BLaER1 treated with 17β-estradiol and CSF1 and Interleukin-3, amounts not matched to agents 10 nM and 100 nM (cell line): Measurements from ENCODE around the gene URB1.

ENCODE experiments used
- H3K27ac ChIP-seq, 11 experiments: shearing (Covaris generic); formaldehyde crosslinking; 2 replicates each; pipeline ENCODE4 v1.8.1; 2022
- H3K27me3 ChIP-seq, 11 experiments: shearing (Covaris generic); formaldehyde crosslinking; 2 replicates each; pipeline ENCODE4 v1.8.1; 2022
- H3K36me3 ChIP-seq, 11 experiments: shearing (Covaris generic); formaldehyde crosslinking; 2 replicates each; pipeline ENCODE4 v1.8.1; 2022
- H3K4me1 ChIP-seq, 10 experiments: shearing (Covaris generic); formaldehyde crosslinking; 2 replicates each; pipeline ENCODE4 v1.8.1; 2022
- H3K4me2 ChIP-seq, 11 experiments: shearing (Covaris generic); formaldehyde crosslinking; 2 replicates each; pipeline ENCODE4 v1.8.1; 2022
- H3K4me3 ChIP-seq, 10 experiments: shearing (Covaris generic); formaldehyde crosslinking; 2 replicates each; pipeline ENCODE4 v1.8.1; 2022
- H3K9ac ChIP-seq, 11 experiments: shearing (Covaris generic); formaldehyde crosslinking; 2 replicates each; pipeline ENCODE4 v1.8.1; 2022
- H3K9me3 ChIP-seq, 11 experiments: shearing (Covaris generic); formaldehyde crosslinking; replicated peaks in 1 of 11; 2 replicates each; pipeline ENCODE4 v1.8.1; 2022
- H4K20me1 ChIP-seq, 11 experiments: shearing (Covaris generic); formaldehyde crosslinking; 2 replicates each; pipeline ENCODE4 v1.8.1; 2022
- Cebpa-rat ChIP-seq, 11 experiments: shearing (Covaris generic); IDR thresholded peaks; 2 replicates each; pipeline ENCODE4 v1.8.1; 2022

Gene URB1

DNA sequence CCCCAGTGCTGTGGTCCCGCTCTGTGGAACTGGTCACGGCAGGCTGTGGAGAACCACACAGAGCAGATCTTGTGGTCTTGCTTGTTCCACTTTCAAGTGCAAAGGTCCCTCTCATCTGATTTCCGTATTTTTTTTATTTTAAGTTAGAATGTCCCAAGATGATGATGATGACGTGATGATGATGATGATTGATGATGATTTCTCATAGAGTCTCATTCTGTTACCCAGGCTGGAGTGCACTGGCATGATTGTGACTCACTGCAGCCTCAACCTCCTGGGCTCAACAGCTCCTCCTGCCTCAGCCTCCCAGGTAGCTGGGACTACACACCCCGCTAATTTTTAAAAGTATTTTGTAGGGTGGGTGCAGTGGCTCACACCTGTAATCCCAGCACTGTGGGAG lies 31.9 kb upstream of the URB1 start:
- peaks cover 0 to 15% (median 8%) of the 10 kb centered on the region in 11 experiments; a peak in 9 of 22 replicates for H3K9me3 ChIP-seq
- H3K4me1 ChIP-seq, result no peaks in the 10 kb centered on the region
- TF ChIP-seq Cebpa-rat (IDR thresholded peaks at IDR 0.05), result no peak
- H3K27me3 ChIP-seq, result no peaks in the 10 kb centered on the region
- no peak overlapping the region for H3K9ac ChIP-seq
- no peak overlapping the region for H3K27ac ChIP-seq
- no peak overlapping the region for H3K4me2 ChIP-seq
- no peak overlapping the region for H3K4me3 ChIP-seq
- no peaks in the 10 kb centered on the region for H4K20me1 ChIP-seq
- H3K36me3 ChIP-seq, result no peaks in the 10 kb centered on the region

DNA sequence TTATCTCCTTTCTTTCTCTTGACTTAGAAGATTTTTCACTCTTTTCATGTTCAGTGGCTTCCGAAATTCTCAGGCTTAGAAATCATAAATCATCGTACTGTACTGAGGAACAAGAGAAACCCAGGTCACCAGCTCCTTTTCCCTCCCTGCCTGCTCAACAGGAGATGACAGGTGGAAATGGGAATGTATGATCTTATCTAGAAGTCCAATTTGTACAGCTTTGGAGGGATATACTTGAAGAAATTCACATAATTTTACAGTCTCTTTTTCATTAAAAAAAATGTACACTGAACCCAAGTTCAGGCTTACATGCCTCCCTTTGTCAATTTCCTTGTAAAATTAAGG lies 31.4 kb upstream of the URB1 start:
- Histone ChIP-seq H3K4me3 (no peak overlapping the region), H4K20me1 (no peaks in the 10 kb centered on the region), H3K9me3 (peaks cover 0 to 15% (median 8%) of the 10 kb centered on the region in 11 experiments; a peak in 9 of 22 replicates), H3K4me1 (no peaks in the 10 kb centered on the region), H3K9ac (no peak overlapping the region), H3K4me2 (no peak overlapping the region), H3K27ac (no peak overlapping the region), H3K27me3 (no peaks in the 10 kb centered on the region), H3K36me3 (no peaks in the 10 kb centered on the region)
- no peak for TF ChIP-seq Cebpa-rat (IDR thresholded peaks at IDR 0.05)

DNA sequence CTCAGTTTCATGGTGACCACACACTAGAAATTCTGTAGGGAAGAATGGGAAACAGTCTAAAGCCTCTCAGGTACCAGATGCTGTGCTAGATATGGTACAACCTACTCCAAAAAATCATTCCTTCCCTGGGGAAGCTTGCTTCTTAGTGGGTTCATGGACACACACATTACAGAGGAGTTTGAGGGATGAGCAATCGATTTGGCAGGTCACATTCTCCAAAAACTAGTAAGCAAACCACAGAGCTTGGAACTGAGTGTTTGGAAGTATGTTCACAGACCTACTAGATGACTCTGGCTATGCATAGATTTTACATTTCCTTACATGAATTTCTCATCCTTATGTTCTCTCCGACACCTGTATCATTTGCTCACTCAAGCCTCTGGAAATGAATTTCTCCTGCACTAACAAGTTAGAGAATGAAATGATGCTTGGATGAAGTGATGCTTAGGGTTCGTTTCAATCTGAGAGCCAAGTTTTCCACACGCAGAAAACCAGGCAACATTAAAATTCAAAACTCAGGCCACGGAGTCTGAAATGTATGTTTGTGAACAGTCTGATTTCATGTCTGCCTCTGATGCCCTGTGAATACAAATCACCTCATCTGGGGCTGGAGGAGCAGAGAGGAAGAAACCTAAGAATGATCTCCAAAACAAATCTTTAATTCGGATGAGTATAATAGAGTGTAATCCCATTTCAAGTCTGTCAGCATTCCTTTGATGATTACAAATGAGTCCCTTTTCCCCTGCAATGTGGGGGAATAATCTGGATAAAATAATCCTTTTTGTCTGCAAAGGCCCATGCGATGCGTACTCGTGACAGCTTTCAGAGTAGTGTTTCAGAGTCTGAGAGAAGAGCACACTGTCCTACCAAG lies 30.7 kb upstream of the URB1 start:
- peaks cover 0 to 15% (median 8%) of the 10 kb centered on the region in 11 experiments; a peak in 9 of 22 replicates for H3K9me3 ChIP-seq
- no peaks in the 10 kb centered on the region for H3K27me3 ChIP-seq
- no peaks in the 10 kb centered on the region for H3K4me1 ChIP-seq
- H4K20me1 ChIP-seq, result no peaks in the 10 kb centered on the region
- no peak for TF ChIP-seq Cebpa-rat (IDR thresholded peaks at IDR 0.05)
- no peak overlapping the region for H3K9ac ChIP-seq
- H3K36me3 ChIP-seq, result no peaks in the 10 kb centered on the region
- no peak overlapping the region for H3K4me3 ChIP-seq
- no peak overlapping the region for H3K4me2 ChIP-seq
- no peak overlapping the region for H3K27ac ChIP-seq

DNA sequence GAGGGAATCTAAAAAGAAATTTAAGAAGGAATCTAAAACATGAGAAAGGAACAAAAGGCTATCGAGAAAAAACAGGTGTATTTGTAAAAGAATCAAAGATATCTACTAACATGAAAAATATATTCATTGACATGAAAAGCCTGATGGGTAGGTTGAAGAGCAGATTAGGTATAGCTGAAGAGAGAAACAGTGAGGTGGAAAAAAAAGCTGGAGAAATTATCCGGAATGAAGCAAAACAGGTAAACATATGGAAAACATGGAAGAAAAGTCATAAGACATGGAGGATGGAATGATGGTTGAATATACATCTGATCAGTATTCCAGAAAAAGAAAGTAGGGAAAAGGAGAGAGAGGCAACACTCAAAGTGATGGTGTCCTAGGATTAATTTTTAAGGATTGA lies 29.3 kb upstream of the URB1 start:
- Histone ChIP-seq H3K27ac (no peak overlapping the region), H3K4me1 (no peaks in the 10 kb centered on the region), H3K9me3 (peaks cover 0 to 15% (median 8%) of the 10 kb centered on the region in 11 experiments; a peak in 9 of 22 replicates), H3K9ac (no peak overlapping the region), H3K27me3 (no peaks in the 10 kb centered on the region), H3K4me2 (no peak overlapping the region), H3K4me3 (no peak overlapping the region), H4K20me1 (no peaks in the 10 kb centered on the region), H3K36me3 (no peaks in the 10 kb centered on the region)
- TF ChIP-seq Cebpa-rat (IDR thresholded peaks at IDR 0.05), result no peak

DNA sequence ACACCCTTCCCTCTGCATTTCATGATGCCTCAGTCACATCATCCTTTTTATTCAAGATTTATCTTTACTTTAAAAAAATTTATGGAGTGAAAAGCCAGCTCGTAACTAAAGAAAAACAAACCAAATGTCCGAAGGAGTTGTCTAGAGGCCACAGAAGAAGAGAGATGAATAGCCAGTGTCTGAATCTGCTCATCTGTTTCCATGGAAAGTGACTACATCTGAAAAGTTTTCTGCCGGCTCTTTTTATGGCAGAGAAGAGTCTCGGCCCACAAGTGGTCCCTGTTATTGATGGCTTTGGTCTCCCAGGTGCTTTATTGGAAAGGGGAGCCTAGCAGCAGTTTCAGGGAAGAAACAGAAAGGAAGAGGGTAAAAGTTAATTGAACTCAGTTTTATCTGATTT lies 25.3 kb upstream of the URB1 start:
- Histone ChIP-seq H3K4me1 (no peaks in the 10 kb centered on the region), H4K20me1 (peaks cover 0 to 13% (median 0%) of the 10 kb centered on the region in 11 experiments; a peak in 5 of 22 replicates), H3K4me2 (no peak overlapping the region), H3K27ac (no peak overlapping the region), H3K27me3 (peaks cover 16 to 32% (median 25%) of the 10 kb centered on the region in 11 experiments), H3K9ac (no peak overlapping the region), H3K4me3 (no peak overlapping the region), H3K36me3 (no peaks in the 10 kb centered on the region), H3K9me3 (peaks cover 0 to 15% (median 8%) of the 10 kb centered on the region in 11 experiments; a peak in 9 of 22 replicates)
- TF ChIP-seq Cebpa-rat (IDR thresholded peaks at IDR 0.05), result no peak

DNA sequence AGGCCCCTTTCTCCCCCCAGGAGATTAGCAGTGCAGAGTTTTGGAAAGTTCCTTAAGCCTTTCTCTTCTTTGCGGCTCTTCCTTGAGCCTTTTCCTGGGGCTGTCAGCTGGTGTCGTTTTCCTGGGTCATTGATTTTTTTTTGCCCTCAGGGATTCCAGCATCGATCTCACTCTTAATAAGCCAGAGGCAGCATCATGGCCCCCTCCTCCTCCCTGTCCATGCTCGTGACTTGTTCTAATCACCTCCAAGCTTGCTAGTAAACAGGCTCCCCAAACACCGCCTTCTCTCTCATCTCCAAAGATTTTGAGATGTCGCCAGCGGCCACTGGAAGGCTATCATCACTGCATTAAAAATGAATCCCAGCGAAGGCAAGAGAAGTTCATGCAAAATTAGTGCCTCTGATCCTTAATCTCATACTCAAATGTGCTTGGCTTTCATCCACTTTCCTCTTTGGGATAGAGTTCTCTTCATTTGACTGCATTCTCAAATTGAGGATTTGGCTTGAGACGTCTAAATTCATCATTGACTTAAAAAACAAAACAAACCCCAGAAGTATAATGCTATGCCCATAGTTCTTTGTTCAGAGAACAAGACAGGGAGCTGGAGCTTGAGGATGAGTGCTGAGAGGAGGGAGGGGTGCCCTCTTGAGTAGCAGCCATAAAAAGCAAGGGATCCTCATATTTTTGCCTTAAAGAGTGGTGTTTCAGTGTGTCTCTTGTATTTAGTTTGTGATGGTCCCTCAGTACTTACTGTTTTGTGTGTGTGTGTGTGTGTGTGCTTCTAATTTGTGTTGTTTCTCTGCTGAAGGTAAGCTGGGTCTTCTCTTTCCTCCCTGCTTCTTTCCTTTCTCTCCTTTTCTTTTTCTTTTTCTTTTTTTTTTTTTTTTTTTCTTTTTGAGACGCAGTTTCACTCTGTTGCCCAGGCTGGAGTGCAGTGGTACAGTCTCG lies 22.9 kb upstream of the URB1 start:
- Histone ChIP-seq H3K4me2 (no peak overlapping the region), H3K9ac (no peak overlapping the region)

DNA sequence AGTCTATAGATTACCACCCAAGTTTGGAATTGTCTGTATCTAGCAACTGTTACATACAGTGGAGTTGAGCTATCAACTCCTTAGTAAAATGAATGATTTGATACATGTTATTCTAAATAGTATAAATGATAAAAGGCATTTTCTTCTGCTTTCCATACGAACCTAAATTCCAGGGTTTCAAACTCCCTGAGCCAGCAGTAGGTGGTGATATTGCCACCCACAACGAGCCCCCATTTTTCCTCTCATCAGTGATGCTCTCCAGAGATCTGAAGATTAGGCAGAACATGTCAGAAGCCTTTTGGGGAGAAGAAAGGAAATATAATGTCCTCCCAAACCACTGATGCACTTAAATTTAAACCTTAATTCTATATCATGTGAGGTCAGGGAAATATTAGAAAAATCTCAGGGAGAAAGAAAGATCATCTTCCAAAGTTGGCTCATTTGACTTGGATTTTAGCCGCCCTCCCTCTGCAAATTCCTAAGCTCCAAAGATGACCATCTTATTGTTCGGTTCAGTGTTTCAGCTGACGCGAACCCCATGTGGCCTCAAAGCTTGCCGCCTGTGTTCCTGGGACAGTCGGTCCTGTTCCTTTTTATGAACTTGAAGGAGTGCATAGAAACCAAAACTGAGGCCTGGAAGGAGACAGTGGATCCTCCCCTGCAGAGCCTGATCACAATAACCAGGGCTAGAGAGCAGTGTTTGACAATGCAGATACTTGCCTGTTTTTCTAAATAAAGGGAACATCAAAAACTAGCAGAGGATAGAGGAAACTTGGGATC lies 22.0 kb upstream of the URB1 start:
- H3K27me3 ChIP-seq, result peaks cover 50 to 66% (median 59%) of the 10 kb centered on the region in 11 experiments
- H3K27ac ChIP-seq, result no peak overlapping the region
- peaks cover 0 to 28% (median 5%) of the 10 kb centered on the region in 11 experiments; a peak in 8 of 22 replicates for H4K20me1 ChIP-seq
- peaks cover 9 to 16% (median 11%) of the 10 kb centered on the region in 10 experiments; a peak in 15 of 20 replicates for H3K4me1 ChIP-seq
- H3K36me3 ChIP-seq, result no peaks in the 10 kb centered on the region
- H3K4me3 ChIP-seq, result no peak overlapping the region
- H3K9me3 ChIP-seq, result no peaks in the 10 kb centered on the region; a peak in 1 of 22 replicates
- no peak overlapping the region for H3K4me2 ChIP-seq
- no peak overlapping the region for H3K9ac ChIP-seq
- TF ChIP-seq Cebpa-rat (IDR thresholded peaks at IDR 0.05), result no peak

More for the DNA sequence above, 22.9 kb upstream of the URB1 start:
- H3K36me3 ChIP-seq, result no peaks in the 10 kb centered on the region
- H3K27me3 ChIP-seq, result peaks cover 40 to 56% (median 49%) of the 10 kb centered on the region in 11 experiments
- no peak overlapping the region for H3K27ac ChIP-seq
- H4K20me1 ChIP-seq, result peaks cover 0 to 28% (median 4%) of the 10 kb centered on the region in 11 experiments; a peak in 8 of 22 replicates
- H3K4me3 ChIP-seq, result no peak overlapping the region
- TF ChIP-seq Cebpa-rat (IDR thresholded peaks at IDR 0.05), result no peak
- peaks cover 9 to 16% (median 11%) of the 10 kb centered on the region in 10 experiments; a peak in 15 of 20 replicates for H3K4me1 ChIP-seq
- H3K9me3 ChIP-seq, result no peaks in the 10 kb centered on the region; a peak in 1 of 22 replicates

DNA sequence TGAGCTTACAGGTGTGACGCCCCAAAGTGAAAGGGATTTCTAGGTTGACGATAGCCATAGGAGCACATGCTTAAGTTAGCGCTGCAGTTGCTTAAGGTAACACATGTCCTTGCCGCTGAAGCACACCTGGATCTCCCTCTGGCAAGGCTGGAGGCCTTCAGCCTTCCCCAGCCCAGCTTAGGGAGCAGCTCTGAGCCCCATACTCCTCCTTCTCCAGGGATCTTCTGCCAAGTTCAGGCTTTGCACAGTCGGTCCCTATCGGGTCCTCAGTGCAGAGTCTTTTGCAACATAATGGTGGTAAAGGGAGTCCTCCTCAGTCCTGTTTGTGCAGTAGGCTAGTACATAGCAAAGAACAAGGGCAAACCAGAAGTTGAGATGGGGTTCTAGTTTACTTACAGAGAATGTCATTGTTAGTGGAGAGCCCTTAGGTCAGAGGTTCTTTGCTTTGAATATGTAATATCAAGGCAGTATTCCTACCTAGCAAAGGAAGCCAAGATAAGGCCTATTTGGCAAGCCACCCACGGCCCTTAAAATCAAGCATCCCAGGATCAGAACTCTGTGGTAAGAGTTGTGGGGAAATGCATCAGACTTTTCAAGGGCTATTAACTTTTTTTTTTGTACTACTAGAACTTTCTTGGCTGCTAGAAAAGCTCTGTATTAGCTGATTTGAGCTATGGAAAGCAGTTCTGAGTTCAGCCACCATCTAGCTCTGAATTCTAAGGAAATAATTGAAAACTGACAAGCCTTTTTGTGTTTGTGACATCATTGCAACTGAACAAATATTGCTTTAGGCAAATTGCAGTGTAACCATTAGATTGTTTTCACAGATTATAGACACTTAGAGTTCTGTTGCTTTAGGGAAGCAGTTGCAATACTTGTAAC lies 21.1 kb upstream of the URB1 start:
- peaks cover 55 to 74% (median 67%) of the 10 kb centered on the region in 11 experiments for H3K27me3 ChIP-seq
- H3K4me1 ChIP-seq, result peaks cover 9 to 16% (median 11%) of the 10 kb centered on the region in 10 experiments; a peak in 15 of 20 replicates
- no peak overlapping the region for H3K4me2 ChIP-seq
- no peaks in the 10 kb centered on the region; a peak in 1 of 22 replicates for H3K9me3 ChIP-seq
- no peak overlapping the region for H3K4me3 ChIP-seq
- H3K9ac ChIP-seq, result no peak overlapping the region
- H3K36me3 ChIP-seq, result no peaks in the 10 kb centered on the region
- no peak overlapping the region for H3K27ac ChIP-seq
- peaks cover 0 to 28% (median 5%) of the 10 kb centered on the region in 11 experiments; a peak in 8 of 22 replicates for H4K20me1 ChIP-seq
- TF ChIP-seq Cebpa-rat (IDR thresholded peaks at IDR 0.05), result no peak
